ENCODE measurements around the gene CLIC4.

- no peak for TF ChIP-seq POLR2A (IDR thresholded peaks at IDR 0.05)
- no peak for TF ChIP-seq CTCF (IDR thresholded peaks at IDR 0.05)
These were observed 16.3 kb downstream of the CLIC4 start for GRCh38 chr1:24761582-24761981.
